GM12878 (cell line): Measurements from ENCODE around the gene FGGY. TPM values are rescaled to one million over a fixed set of nuclear protein-coding genes. Genes with fewer than 3 reads are reported as not detected.

Source experiments
- ATAC-seq: fragments of 200-7000 bp; cut with Tn5 transposase; 3 replicates; pipeline ENCODE4 v1.9.1; 2020; ENCODE audit warnings: mild to moderate bottlenecking, moderate library complexity
- BruUV-seq: library from RNA; stranded (reverse); fragments of 400-500 nt; replicated peaks from 2 replicates; lab custom pipeline; 2021; lab: Mats Ljungman, UMichigan
- CTCF ChIA-PET: fragments of 300-600 bp; sonication (Branson Sonifier 250); formaldehyde crosslinking; extraction: SDS; loops from one replicate; lab custom pipeline; 2021; ENCODE audit warnings: inconsistent platforms; lab: Yijun Ruan, JAX
- POLR2A ChIA-PET: fragments of 350-600 bp; formaldehyde crosslinking; extraction: SDS; loops from one replicate; lab custom pipeline; 2021; ENCODE audit warnings: inconsistent platforms; lab: Charles Lee
- RAD21 ChIA-PET: fragments of 300-600 bp; sonication (Branson Sonifier 250); formaldehyde crosslinking; loops from one replicate; lab custom pipeline; 2023; ENCODE audit warnings: antibody characterized with exemption; ENCODE audit not compliant: unreplicated experiment; lab: Charles Lee
- SMC1A ChIA-PET: fragments of 300-600 bp; sonication (Branson Sonifier 250); formaldehyde crosslinking; loops from one replicate; lab custom pipeline; 2023; ENCODE audit not compliant: unreplicated experiment, uncharacterized antibody; lab: Charles Lee
- DNase-seq: peaks from one replicate; pipeline ENCODE4 v3.0.0-alpha.2; 2011; ENCODE audit warnings: low read depth, low spot score
- FAIRE-seq: peaks from 3 replicates; lab custom pipeline; 2011; peaks lifted over from hg19 to GRCh38; lab: Jason Lieb, UNC
- H2AFZ ChIP-seq: 2 replicates; pipeline ENCODE4 v1.6.0; 2011; ENCODE audit warnings: low read depth, low read length, control low read depth; ENCODE audit not compliant: control insufficient read depth
- H3K27ac ChIP-seq: 2 replicates; pipeline ENCODE4 v1.5.1; 2011; ENCODE audit warnings: control low read depth; ENCODE audit not compliant: control insufficient read depth, insufficient read depth
- H3K27me3 ChIP-seq, 2 experiments: replicated peaks in 1 of 2; 2 replicates each; pipeline versions ENCODE4 v1.6.0 to v1.6.1; 2011; ENCODE audit warnings: low read length in 1 of 2; ENCODE audit not compliant: control insufficient read depth in 2 of 2, insufficient read depth in 2 of 2
- H3K36me3 ChIP-seq, 2 experiments: 2 replicates each; pipeline ENCODE4 v1.5.1; 2011; ENCODE audit warnings: low read length in 1 of 2; ENCODE audit not compliant: control insufficient read depth in 2 of 2, insufficient read depth in 2 of 2
- H3K4me1 ChIP-seq: 2 replicates; pipeline ENCODE4 v1.6.1; 2011; ENCODE audit warnings: mild to moderate bottlenecking, low read length, moderate library complexity, mixed read lengths; ENCODE audit not compliant: control insufficient read depth, insufficient read depth
- H3K4me2 ChIP-seq: 2 replicates; pipeline ENCODE4 v1.6.0; 2011; ENCODE audit warnings: control low read depth; ENCODE audit not compliant: control insufficient read depth, insufficient read depth
- H3K4me3 ChIP-seq: fragments of 200-600 bp; sonication (generic); 2 replicates; pipeline ENCODE4 v1.5.1; 2016
- H3K79me2 ChIP-seq: 2 replicates; pipeline ENCODE4 v1.6.0; 2011; ENCODE audit warnings: low read length; ENCODE audit not compliant: control insufficient read depth, insufficient read depth
- H3K9ac ChIP-seq: 2 replicates; pipeline ENCODE4 v1.8.0; 2011; ENCODE audit warnings: low read length, control low read depth, mixed read lengths; ENCODE audit not compliant: control insufficient read depth, insufficient read depth
- H3K9me3 ChIP-seq: replicated peaks from 3 replicates; pipeline ENCODE4 v1.5.1; 2011; ENCODE audit warnings: mild to moderate bottlenecking, low read length; ENCODE audit not compliant: control insufficient read depth, insufficient read depth
- H4K20me1 ChIP-seq: 2 replicates; pipeline ENCODE4 v1.6.0; 2011; ENCODE audit not compliant: control insufficient read depth, insufficient read depth
- CBX3 ChIP-seq: fragments of 200-600 bp; sonication (generic); IDR thresholded peaks from 2 replicates; pipeline ENCODE4 v1.6.1; 2016; ENCODE audit warnings: low read depth, borderline replicate concordance
- CHD1 ChIP-seq: IDR thresholded peaks from 2 replicates; pipeline ENCODE4 v1.6.1; 2012; ENCODE audit warnings: low read depth, low read length, improper control_type of control experiment
- DPF2 ChIP-seq: fragments of 450-650 bp; IDR thresholded peaks from 2 replicates; pipeline ENCODE4 v1.6.1; 2017; ENCODE audit warnings: mild to moderate bottlenecking
- ELK1 ChIP-seq: IDR thresholded peaks from 2 replicates; pipeline ENCODE4 v1.6.1; 2012; ENCODE audit warnings: low read depth, low read length, improper control_type of control experiment
- LARP7 ChIP-seq: fragments of 450-650 bp; IDR thresholded peaks from 2 replicates; pipeline ENCODE4 v1.6.1; 2017; ENCODE audit warnings: mild to moderate bottlenecking
- NFYA ChIP-seq: IDR thresholded peaks from 2 replicates; pipeline ENCODE4 v1.6.1; 2011; ENCODE audit warnings: low read depth, mild to moderate bottlenecking, low read length, improper control_type of control experiment, borderline replicate concordance
- NR2C1 ChIP-seq: fragments of 450-650 bp; IDR thresholded peaks from 2 replicates; pipeline ENCODE4 v1.6.1; 2017; ENCODE audit warnings: antibody characterized with exemption, mild to moderate bottlenecking, moderate library complexity
- SIN3A ChIP-seq: IDR thresholded peaks from 2 replicates; pipeline ENCODE4 v1.6.1; 2012; ENCODE audit warnings: low read depth, low read length, improper control_type of control experiment
- TCF3 ChIP-seq: IDR thresholded peaks from 2 replicates; pipeline ENCODE4 v1.6.1; 2012; ENCODE audit warnings: low read depth, mild to moderate bottlenecking, low read length, borderline replicate concordance; ENCODE audit not compliant: insufficient read depth
- ZBTB11 ChIP-seq: fragments of 450-650 bp; formaldehyde crosslinking; IDR thresholded peaks from 2 replicates; pipeline ENCODE4 v1.5.0; 2022; ENCODE audit warnings: mild to moderate bottlenecking, missing genetic modification characterization
- WGBS: methylation state at CpG from one replicate; pipeline ENCODE4 v1.1.6; 2016; ENCODE audit warnings: low lambda C conversion rate; ENCODE audit not compliant: insufficient replicate concordance, insufficient coverage; ENCODE audit errors: missing lambda C conversion rate; 5-methylcytosine and 5-hydroxymethylcytosine counted together
- in situ Hi-C: fragments of 300-500 bp; cut with MboI; formaldehyde crosslinking; loops from 9 replicates; pipeline ENCODE4 v1.14.3; 2018; ENCODE audit warnings: mixed read lengths
- intact Hi-C: fragments of 100-400 bp; cut with micrococcal nuclease; formaldehyde crosslinking; loops from one replicate; pipeline ENCODE4 v1.14.2; 2022; ENCODE audit not compliant: unreplicated experiment
- polyA plus RNA-seq, 11 experiments: library from polyadenylated mRNA; depleted of rRNA in 4 of 11; unstranded in 6 of 11; stranded (reverse) in 5 of 11; fragments of >200 nt; fragmentation: Nextera tagmentation in 4 of 11; fragmentation: Illumina TruSeq in 1 of 11; extraction: Ambion mirVana in 4 of 11; extraction: Trizol in 1 of 11; gene quantifications; 1 replicate in 1 of 11; 2 replicates in 10 of 11; pipeline versions ENCODE4 v1.2.1 to v1.2.3, GENCODE V29; 2011 to 2016; ENCODE audit warnings: inconsistent platforms in 2 of 11, missing spikeins in 2 of 11, low read depth in 1 of 11
- total RNA-seq, 4 experiments: library from RNA; depleted of rRNA in 3 of 4; stranded (reverse); fragments of >200 nt in 3 of 4; fragmentation: Illumina TruSeq in 1 of 4; extraction: Trizol in 1 of 4; gene quantifications; 2 replicates each; pipeline versions ENCODE4 v1.2.1 to v1.2.3, GENCODE V29; 2013 to 2021
- TF ChIP-seq, protein P1 (sequence below): fragments of 450-650 bp; IDR thresholded peaks from 2 replicates; pipeline ENCODE4 v1.6.1; 2017; ENCODE audit warnings: mild to moderate bottlenecking

Gene FGGY
- total and polyA plus RNA-seq, 10 of the 15 experiments (the other 5 are each of a cell fraction or from before 2014, with no cell fraction given): 6.2 to 11.9 (median 7.5) TPM

GRCh38 chr1:59739111-59739510 is 442.2 kb downstream of the FGGY start:
- DNase-seq (no peak), FAIRE-seq (no peak), ATAC-seq (no peak)
- in situ Hi-C loops: no loop called here
- no peak overlapping the region for H3K4me2 ChIP-seq
- H3K4me1 ChIP-seq: no peaks in the 10 kb centered on the region
- ChIA-PET POLR2A (no interaction called here), RAD21 (no interaction called here), CTCF (interaction anchor here (0.9 to 3.2 kb wide), 3 partner anchors 9 to 20 kb away, joined by 3 to 11 read pairs (median 5); no protein-coding TSS in a partner anchor), SMC1A (interaction anchor here (1.0 to 1.9 kb wide), 8 partner anchors 8 to 998 kb away, joined by 3 to 5 read pairs (median 4); no protein-coding TSS in a partner anchor)
- no peaks in the 10 kb centered on the region; the same call in 1 of the 3 replicates for H3K9me3 ChIP-seq
- no peak overlapping the region for H2AFZ ChIP-seq
- no peak overlapping the region for H3K9ac ChIP-seq
- H3K4me3 ChIP-seq: no peak overlapping the region
- intact Hi-C loops: no loop called here
- H4K20me1 ChIP-seq: no peaks in the 10 kb centered on the region
- no TSS peak for BruUV-seq
- H3K27ac ChIP-seq: no peak overlapping the region
- no peaks in the 10 kb centered on the region for H3K27me3 ChIP-seq
- 11% methylated on average over 2 of the region's 2 CpGs for WGBS
- H3K36me3 ChIP-seq: no peaks in the 10 kb centered on the region
- H3K79me2 ChIP-seq: no peaks in the 10 kb centered on the region
- no peak for TF ChIP-seq TCF3
- TF ChIP-seq LARP7: no peak
- TF ChIP-seq DPF2: no peak
- TF ChIP-seq CHD1: no peak
- no peak for TF ChIP-seq ELK1
- TF ChIP-seq NR2C1: no peak
- no peak for TF ChIP-seq ZBTB11 (CRISPR knock-in tag)
- no peak for TF ChIP-seq CBX3
- TF ChIP-seq SIN3A: no peak
- TF ChIP-seq NFYA: no peak
- TF ChIP-seq, protein P1, sequence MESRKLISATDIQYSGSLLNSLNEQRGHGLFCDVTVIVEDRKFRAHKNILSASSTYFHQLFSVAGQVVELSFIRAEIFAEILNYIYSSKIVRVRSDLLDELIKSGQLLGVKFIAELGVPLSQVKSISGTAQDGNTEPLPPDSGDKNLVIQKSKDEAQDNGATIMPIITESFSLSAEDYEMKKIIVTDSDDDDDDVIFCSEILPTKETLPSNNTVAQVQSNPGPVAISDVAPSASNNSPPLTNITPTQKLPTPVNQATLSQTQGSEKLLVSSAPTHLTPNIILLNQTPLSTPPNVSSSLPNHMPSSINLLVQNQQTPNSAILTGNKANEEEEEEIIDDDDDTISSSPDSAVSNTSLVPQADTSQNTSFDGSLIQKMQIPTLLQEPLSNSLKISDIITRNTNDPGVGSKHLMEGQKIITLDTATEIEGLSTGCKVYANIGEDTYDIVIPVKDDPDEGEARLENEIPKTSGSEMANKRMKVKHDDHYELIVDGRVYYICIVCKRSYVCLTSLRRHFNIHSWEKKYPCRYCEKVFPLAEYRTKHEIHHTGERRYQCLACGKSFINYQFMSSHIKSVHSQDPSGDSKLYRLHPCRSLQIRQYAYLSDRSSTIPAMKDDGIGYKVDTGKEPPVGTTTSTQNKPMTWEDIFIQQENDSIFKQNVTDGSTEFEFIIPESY: no peak
